Peyer's patch (tissue), 4 donors: ENCODE measurements around the gene ATP7B. TPM values are rescaled to one million over a fixed set of nuclear protein-coding genes. Genes with fewer than 3 reads are reported as not detected.

Experiments used
- DNase-seq, 3 donors: peaks; one replicate each; pipeline ENCODE4 v3.0.0-alpha.2; 2017 to 2019
- H3K27ac ChIP-seq, 4 donors: fragments of 200-600 bp; sonication (generic); one replicate each; pipeline ENCODE4 v1.5.1; 2016 to 2019
- H3K27me3 ChIP-seq, 2 donors: fragments of 200-600 bp; sonication (generic); one replicate each; pipeline ENCODE4 v1.5.1; 2019
- H3K36me3 ChIP-seq, 3 donors: fragments of 200-600 bp; sonication (generic); one replicate each; pipeline ENCODE4 v1.5.1; 2016 to 2019
- H3K4me1 ChIP-seq, 4 donors: fragments of 200-600 bp; sonication (generic); one replicate each; pipeline ENCODE4 v1.5.1; 2016 to 2019
- H3K4me3 ChIP-seq, 4 donors: fragments of 200-600 bp; sonication (generic); 1 replicate in 3 of 4; 2 replicates in 1 of 4; pipeline ENCODE4 v1.5.1; 2016 to 2019; ENCODE audit warnings: mild to moderate bottlenecking in 1 of 4
- H3K9me3 ChIP-seq, 4 donors: fragments of 200-600 bp; sonication (generic); one replicate each; pipeline ENCODE4 v1.5.1; 2016 to 2019; ENCODE audit warnings: mild to moderate bottlenecking in 1 of 4
- CTCF ChIP-seq, 6 experiments: fragments of 450-650 bp in 4 of 6; fragments of 200-600 bp in 2 of 6; sonication (generic) in 1 of 6; IDR thresholded peaks; one replicate each; pipeline ENCODE4 v1.5.1; 2017 to 2019; ENCODE audit warnings: antibody characterized with exemption in 6 of 6, mild to moderate bottlenecking in 3 of 6, moderate library complexity in 1 of 6
- POLR2A ChIP-seq, 2 donors: fragments of 450-650 bp; IDR thresholded peaks; one replicate each; pipeline ENCODE4 v1.5.1; 2017; ENCODE audit warnings: antibody characterized with exemption in 2 of 2, mild to moderate bottlenecking in 2 of 2, moderate library complexity in 2 of 2
- total RNA-seq, 4 donors: library from RNA; depleted of rRNA; stranded (reverse); fragments of >200 nt; gene quantifications; one replicate each; pipeline ENCODE4 v1.1.0, GENCODE V29; 2016

The ATP7B gene
- total RNA-seq, 4 donors from 2014 or later: 5.0 to 40.2 (median 33.0) TPM

DNA sequence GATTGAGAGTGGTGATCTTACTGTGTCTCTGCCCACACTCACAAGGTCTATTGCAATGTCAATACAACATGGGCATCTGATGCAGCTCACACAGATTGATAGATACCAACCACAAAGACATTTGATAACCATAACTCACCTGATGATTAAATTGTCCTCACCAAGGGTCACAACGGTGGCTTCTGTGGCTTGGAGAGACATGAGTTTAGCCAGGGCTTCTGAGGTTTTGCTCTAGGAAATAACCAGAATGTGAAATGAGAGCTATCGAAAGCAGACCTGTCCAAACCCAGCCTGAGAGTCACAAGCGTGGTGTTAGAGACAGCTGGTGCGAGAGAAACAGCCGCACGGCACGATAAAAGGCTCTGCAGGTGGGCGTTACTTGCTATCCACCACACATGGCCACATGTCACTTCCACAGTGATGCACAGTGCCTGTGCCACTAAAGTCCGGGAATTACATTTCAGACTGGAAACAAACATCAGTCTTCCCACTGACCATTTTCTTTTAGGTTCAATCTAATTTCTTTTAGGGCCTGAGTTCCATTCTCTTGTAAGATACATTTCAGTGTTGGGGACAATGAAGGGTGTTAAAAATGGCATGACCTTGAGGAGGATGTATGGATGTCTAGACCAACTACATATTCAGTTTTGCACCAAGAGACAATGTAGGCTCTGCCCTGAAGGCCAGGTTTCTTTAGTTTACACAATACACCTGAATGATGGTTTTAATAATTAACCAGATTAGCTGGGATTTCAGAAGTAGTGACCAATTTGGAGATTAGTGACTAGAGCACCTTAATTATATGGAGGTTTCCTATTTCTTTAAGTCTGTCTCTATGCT is 53.7 kb downstream of the ATP7B start:
- peaks cover 0 to 53% (median 1%) of the 10 kb centered on the region in 4 donors for H3K4me1 ChIP-seq
- H3K4me3 ChIP-seq: no peak overlapping the region
- H3K36me3 ChIP-seq: no peaks in the 10 kb centered on the region
- H3K27ac ChIP-seq: peak overlapping the region in 3 of 4 donors; percentile 10 to 84 (median 77)
- TF ChIP-seq CTCF (IDR thresholded peaks at IDR 0.05) (no peak), POLR2A (IDR thresholded peaks at IDR 0.05) (no peak)
- no peaks in the 10 kb centered on the region for H3K9me3 ChIP-seq
- no peaks in the 10 kb centered on the region for H3K27me3 ChIP-seq
- no peak for DNase-seq

GRCh38 chr13:51956717-51957116 is 54.5 kb downstream of the ATP7B start:
- no peak for TF ChIP-seq POLR2A (IDR thresholded peaks at IDR 0.05)
- TF ChIP-seq CTCF (IDR thresholded peaks at IDR 0.05): no peak
- Histone ChIP-seq H3K4me1 (peaks cover 0 to 53% (median 1%) of the 10 kb centered on the region in 4 donors), H3K36me3 (no peaks in the 10 kb centered on the region), H3K4me3 (no peak overlapping the region), H3K27me3 (no peaks in the 10 kb centered on the region), H3K27ac (no peak overlapping the region), H3K9me3 (no peaks in the 10 kb centered on the region)
- no peak for DNase-seq

- H3K4me1 ChIP-seq: peaks cover 0 to 53% (median 1%) of the 10 kb centered on the region in 4 donors
- peak overlapping the region in 3 of 4 donors; percentile 27 to 66 (median 51) for H3K27ac ChIP-seq
- DNase-seq: no peak
- H3K4me3 ChIP-seq: no peak overlapping the region
- no peaks in the 10 kb centered on the region for H3K36me3 ChIP-seq
- no peaks in the 10 kb centered on the region for H3K27me3 ChIP-seq
- no peaks in the 10 kb centered on the region for H3K9me3 ChIP-seq
- TF ChIP-seq POLR2A (IDR thresholded peaks at IDR 0.05) (no peak), CTCF (IDR thresholded peaks at IDR 0.05) (no peak)
Observed at GRCh38 chr13:51955816-51956603, 55.2 kb downstream of the ATP7B start.

- H3K36me3 ChIP-seq: no peaks in the 10 kb centered on the region
- TF ChIP-seq POLR2A (IDR thresholded peaks at IDR 0.05) (no peak), CTCF (IDR thresholded peaks at IDR 0.05) (no peak)
- peaks cover 0 to 47% (median 1%) of the 10 kb centered on the region in 4 donors for H3K4me1 ChIP-seq
- peak overlapping the region in 3 of 4 donors; percentile 27 to 66 (median 57) for H3K27ac ChIP-seq
- DNase-seq: peak in 2 of 3 donors; percentile 72 to 77
- no peak overlapping the region for H3K4me3 ChIP-seq
- H3K9me3 ChIP-seq: no peaks in the 10 kb centered on the region
- H3K27me3 ChIP-seq: no peaks in the 10 kb centered on the region
Observed at GRCh38 chr13:51955281-51955771, 55.9 kb downstream of the ATP7B start.

GRCh38 chr13:51953347-51954195 is 57.7 kb downstream of the ATP7B start:
- TF ChIP-seq CTCF (IDR thresholded peaks at IDR 0.05) (no peak), POLR2A (IDR thresholded peaks at IDR 0.05) (no peak)
- no peak overlapping the region for H3K4me3 ChIP-seq
- H3K36me3 ChIP-seq: peaks cover 0 to 9% (median 0%) of the 10 kb centered on the region in 3 donors
- H3K4me1 ChIP-seq: peaks cover 0 to 34% (median 1%) of the 10 kb centered on the region in 4 donors
- no peaks in the 10 kb centered on the region for H3K27me3 ChIP-seq
- DNase-seq: no peak
- H3K27ac ChIP-seq: no peak overlapping the region
- H3K9me3 ChIP-seq: no peaks in the 10 kb centered on the region
